Hepatocyte (in vitro differentiated cells): ENCODE results near the gene PTRHD1.

Experiments
- EZH2 ChIP-seq: fragments of 200-600 bp; sonication (generic); IDR thresholded peaks from 2 replicates; pipeline ENCODE4 v1.6.1; 2016; ENCODE audit warnings: antibody characterized with exemption, mild to moderate bottlenecking, borderline replicate concordance
- TF ChIP-seq, protein P1 (sequence below): fragments of 200-600 bp; sonication (generic); IDR thresholded peaks from 2 replicates; pipeline ENCODE4 v1.5.1; 2016; ENCODE audit warnings: antibody characterized with exemption, mild to moderate bottlenecking; ENCODE audit not compliant: poor library complexity

GRCh38 chr2:24831221-24832072, 38.3 kb upstream of the PTRHD1 start:
- TF ChIP-seq, protein P1, sequence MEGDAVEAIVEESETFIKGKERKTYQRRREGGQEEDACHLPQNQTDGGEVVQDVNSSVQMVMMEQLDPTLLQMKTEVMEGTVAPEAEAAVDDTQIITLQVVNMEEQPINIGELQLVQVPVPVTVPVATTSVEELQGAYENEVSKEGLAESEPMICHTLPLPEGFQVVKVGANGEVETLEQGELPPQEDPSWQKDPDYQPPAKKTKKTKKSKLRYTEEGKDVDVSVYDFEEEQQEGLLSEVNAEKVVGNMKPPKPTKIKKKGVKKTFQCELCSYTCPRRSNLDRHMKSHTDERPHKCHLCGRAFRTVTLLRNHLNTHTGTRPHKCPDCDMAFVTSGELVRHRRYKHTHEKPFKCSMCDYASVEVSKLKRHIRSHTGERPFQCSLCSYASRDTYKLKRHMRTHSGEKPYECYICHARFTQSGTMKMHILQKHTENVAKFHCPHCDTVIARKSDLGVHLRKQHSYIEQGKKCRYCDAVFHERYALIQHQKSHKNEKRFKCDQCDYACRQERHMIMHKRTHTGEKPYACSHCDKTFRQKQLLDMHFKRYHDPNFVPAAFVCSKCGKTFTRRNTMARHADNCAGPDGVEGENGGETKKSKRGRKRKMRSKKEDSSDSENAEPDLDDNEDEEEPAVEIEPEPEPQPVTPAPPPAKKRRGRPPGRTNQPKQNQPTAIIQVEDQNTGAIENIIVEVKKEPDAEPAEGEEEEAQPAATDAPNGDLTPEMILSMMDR = no peak
- TF ChIP-seq EZH2 = no peak
